Activated CD8-positive, alpha-beta memory T cell treated with anti-CD3 and anti-CD28 coated beads, Interleukin-2, amount 50 U/mL, for 1 hour (primary cell): ENCODE measurements around the gene GRPR.
"Not testable (repeated sequence)": the region's sequence is repeated elsewhere in the genome, so short reads cannot be mapped to it uniquely, and the experiment has no call there.

Source experiments
- DNase-seq: peaks from one replicate; pipeline ENCODE4 v3.0.0-alpha.2; 2020; ENCODE audit errors: extremely low read depth

GRPR gene

DNA sequence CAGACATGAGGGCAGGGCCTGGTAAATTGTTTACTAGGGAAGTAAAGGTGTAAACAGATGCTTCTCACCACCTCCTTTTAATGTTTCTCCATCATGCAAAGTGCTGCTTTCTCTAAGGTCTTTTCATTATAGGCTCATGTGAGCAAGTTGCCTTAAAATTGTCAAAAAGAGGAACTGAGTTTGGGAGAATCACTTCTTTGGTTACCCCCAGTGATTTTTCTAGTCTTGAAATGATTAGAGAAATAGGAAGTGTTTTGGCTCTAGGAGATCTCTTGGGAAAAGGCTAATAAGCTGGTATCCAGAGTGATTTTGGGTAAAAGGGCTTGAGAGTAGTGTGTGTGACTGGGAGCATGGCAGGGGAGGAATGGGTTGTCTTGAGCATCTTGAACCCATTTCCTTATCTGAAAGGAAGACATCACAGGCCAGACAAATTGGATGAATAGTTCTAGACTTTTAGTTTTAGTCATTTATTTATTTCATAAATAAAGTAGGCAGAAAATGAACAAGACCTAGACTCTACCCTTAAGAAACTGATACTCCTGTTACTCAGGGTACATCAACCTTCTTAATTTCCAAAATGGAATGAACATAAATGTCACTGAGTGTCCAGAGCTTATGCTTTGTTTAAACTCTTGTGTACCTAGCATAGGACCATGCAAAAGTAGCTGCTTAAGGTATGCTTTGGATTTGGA, 14.2 kb downstream of the GRPR start:
- DNase-seq, result no peak

GRCh38 chrX:16138108-16138427, 14.7 kb downstream of the GRPR start:
- no peak for DNase-seq

GRCh38 chrX:16140448-16140847, 17.1 kb downstream of the GRPR start:
- no peak for DNase-seq

- DNase-seq, result no peak
These were observed 17.6 kb downstream of the GRPR start for GRCh38 chrX:16140983-16141382.

- no peak for DNase-seq
These were observed 18.3 kb downstream of the GRPR start for GRCh38 chrX:16141422-16142245.

DNA sequence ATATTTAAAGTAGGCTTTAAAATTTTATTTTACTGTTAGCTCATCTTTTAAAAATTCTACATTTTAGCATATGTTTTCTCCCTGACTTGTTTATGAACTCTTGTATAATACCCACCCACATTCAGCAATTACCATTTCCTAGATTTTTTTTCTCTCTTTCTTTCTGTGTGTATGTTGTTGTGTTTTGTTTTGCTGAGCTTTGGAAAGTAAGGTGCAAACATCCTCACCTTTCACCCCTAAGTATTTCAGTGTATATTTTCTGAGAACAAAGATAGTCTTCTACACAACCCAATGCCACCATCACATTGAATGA, 18.8 kb downstream of the GRPR start:
- DNase-seq, result no peak

DNA sequence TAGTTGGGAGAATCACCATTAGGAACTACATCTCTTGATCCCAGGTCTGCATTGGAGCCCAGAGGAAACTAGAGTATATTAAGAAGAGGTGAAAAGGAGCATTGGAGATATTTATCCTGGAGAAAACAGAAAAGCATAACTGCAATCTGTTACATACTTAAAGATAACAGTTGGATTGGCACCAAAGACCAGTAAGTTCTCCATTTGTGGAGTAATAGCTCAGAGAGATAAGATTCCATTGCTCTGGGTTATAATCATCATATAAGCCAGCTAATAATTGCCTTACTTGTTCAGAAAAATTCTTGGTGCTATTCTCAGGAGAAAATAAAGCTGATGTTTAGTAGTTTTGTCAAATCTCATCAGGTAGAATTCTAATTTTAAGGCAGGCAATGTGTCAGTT, 20.6 kb downstream of the GRPR start:
- no peak for DNase-seq

DNA sequence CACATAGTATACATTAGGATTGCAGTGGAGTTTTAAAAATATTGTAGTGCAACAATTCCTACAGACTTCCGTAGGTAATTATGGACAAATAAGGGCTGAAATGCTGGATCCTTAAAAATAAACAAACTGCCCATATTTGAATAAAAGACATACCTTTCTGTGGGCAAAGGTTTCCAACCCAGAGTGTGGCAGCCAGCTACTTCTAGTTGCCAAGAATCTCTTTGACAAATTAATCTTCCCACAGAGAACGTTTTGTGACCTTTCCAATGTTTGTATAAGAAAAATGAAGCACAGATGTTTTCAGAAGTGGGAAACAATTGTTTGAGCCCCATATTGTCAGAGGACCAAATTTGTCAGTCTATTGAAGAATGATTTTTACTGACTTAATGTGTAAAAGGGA, 21.1 kb downstream of the GRPR start:
- DNase-seq, result no peak

GRCh38 chrX:16145093-16145492, 21.7 kb downstream of the GRPR start:
- not testable (repeated sequence) for DNase-seq

GRCh38 chrX:16145656-16146055, 22.3 kb downstream of the GRPR start:
- DNase-seq, result no peak

GRCh38 chrX:16148896-16149295, 25.5 kb downstream of the GRPR start:
- DNase-seq, result no peak

- no peak for DNase-seq
These were observed 32.3 kb downstream of the GRPR start for GRCh38 chrX:16155581-16156096.

DNA sequence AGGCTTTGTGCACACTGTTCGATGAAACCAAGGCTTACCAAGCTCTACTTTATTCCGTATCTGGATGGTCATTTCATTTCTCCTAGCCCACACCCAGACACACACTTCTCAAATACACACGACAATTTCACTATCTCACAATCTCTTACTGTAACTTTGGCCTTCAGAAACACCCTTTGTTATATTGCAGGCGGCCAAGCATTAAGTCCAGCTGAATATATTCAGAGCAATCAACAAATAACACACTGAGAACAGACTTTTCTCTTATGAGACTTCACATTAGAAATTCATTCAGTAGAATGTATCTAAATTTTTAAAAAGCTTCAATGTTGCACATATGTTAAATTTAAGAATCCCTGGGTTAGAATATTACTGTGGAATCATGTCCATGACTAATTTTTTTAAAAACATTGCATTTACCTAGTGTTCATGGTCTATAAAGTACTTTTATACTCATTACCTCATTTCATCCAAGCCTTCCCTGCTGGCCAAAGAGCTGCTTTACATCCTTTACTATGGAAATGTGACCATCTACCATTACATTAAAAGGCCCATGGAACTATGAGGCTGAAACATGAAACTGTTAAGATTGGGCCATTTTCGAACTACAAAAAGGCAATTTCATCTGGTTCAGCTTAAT, 33.4 kb downstream of the GRPR start:
- no peak for DNase-seq

- DNase-seq, result no peak
These were observed 37.4 kb downstream of the GRPR start for GRCh38 chrX:16160729-16161128.

- not testable (repeated sequence) for DNase-seq
These were observed 37.8 kb downstream of the GRPR start for GRCh38 chrX:16161173-16161572.

- no peak for DNase-seq
These were observed 39.0 kb downstream of the GRPR start for GRCh38 chrX:16162391-16162790.

DNA sequence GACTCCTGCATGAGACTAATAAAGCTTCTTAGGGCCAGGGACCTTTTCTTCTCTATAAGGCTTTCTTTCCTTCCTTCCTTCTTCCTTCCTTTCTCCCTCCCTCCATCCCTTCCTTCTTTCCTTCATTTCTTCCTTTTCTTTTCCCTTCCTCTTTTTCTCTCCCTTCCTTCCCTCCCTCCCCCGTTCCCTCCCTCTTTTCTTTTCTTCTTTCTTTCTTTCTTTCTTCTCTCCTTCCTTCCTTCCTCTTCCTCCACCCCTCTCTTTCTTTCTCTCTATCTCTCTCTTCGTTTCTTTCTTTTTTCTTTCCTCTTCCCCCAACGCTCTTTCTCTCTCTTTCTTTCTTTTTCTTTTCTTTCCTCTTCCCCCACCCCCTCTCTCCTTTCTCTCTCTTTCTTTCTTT, 41.4 kb downstream of the GRPR start:
- no peak for DNase-seq

DNA sequence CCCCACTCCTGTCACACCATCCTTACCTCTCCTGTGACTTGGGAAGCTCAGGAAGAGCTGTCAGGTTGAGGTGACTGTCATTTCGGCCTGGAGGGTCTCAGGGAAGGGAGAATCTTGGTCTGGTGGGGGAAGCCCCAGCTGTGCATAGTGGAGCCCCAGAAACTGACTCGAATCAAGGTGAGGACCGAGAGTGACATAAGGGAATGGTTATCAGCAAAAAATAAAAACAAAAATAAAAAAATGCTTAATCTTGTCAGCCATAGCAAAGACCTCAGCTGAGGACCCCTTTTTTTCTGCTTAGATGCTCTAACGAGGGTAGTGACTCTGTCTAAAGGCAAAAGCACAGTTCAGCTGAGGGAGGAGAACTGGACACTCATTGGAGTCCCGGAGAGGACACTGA, 43.8 kb downstream of the GRPR start, which contains the start of gene MAGEB17:
TSS of gene MAGEB17 (plus strand) at position 301 of the 400 bp plus-strand sequence. CDS start 2,902 bp downstream, outside the sequence.
- no peak for DNase-seq

GRCh38 chrX:16171039-16171438, 47.7 kb downstream of the GRPR start:
- DNase-seq, result no peak

GRCh38 chrX:16171944-16172343, 48.6 kb downstream of the GRPR start:
- DNase-seq, result no peak

GRCh38 chrX:16172391-16172790, 49.0 kb downstream of the GRPR start:
- no peak for DNase-seq

- no peak for DNase-seq
These were observed 52.1 kb downstream of the GRPR start for GRCh38 chrX:16175329-16176061.
